HCT116 (cell line): ENCODE results near the gene GGCT. TPM values are rescaled to one million over a fixed set of nuclear protein-coding genes. Genes with fewer than 3 reads are reported as not detected.
"Not testable (repeated sequence)": the region's sequence is repeated elsewhere in the genome, so short reads cannot be mapped to it uniquely, and the experiment has no call there.

ENCODE experiments used
- ATAC-seq: fragments of 200-7000 bp; cut with Tn5 transposase; 2 replicates; pipeline ENCODE4 v1.9.1; 2020; ENCODE audit warnings: mild to moderate bottlenecking, moderate library complexity
- BruUV-seq: library from RNA; stranded (reverse); fragments of 400-500 nt; replicated peaks from 2 replicates; lab custom pipeline; 2021; lab: Mats Ljungman, UMichigan
- CTCF ChIA-PET: fragments of 300-600 bp; sonication (Branson Sonifier 250); formaldehyde crosslinking; loops from one replicate; lab custom pipeline; 2021; ENCODE audit warnings: antibody characterized with exemption; lab: Charles Lee
- POLR2A ChIA-PET: fragments of 300-600, 350-600 bp; sonication (Branson Sonifier 250); formaldehyde crosslinking; loops from one replicate; lab custom pipeline; 2021; ENCODE audit warnings: antibody characterized with exemption; lab: Charles Lee
- RAD21 ChIA-PET, 2 experiments: fragments of 300-600 bp; sonication (Branson Sonifier 250); formaldehyde crosslinking; loops; one replicate each; lab custom pipeline; 2023; ENCODE audit warnings: low total read pairs in 2 of 2; ENCODE audit not compliant: uncharacterized antibody in 2 of 2, unreplicated experiment in 2 of 2, low non-redundant PET in 1 of 2; lab: Charles Lee
- DNase-seq: peaks from one replicate; pipeline ENCODE4 v3.0.0-alpha.2; 2010; ENCODE audit warnings: low read depth, low spot score
- H2AFZ ChIP-seq: fragments of 200-600 bp; shearing (Covaris generic), sonication (generic); 2 replicates; pipeline ENCODE4 v1.6.1; 2017; ENCODE audit warnings: low read depth, mixed run types, mixed read lengths, antibody characterized with exemption, low read length; ENCODE audit not compliant: poor library complexity, severe bottlenecking
- H3K27ac ChIP-seq: 2 replicates; pipeline ENCODE4 v1.5.1; 2012; ENCODE audit warnings: low read depth, low read length
- H3K27me3 ChIP-seq: fragments of 200-600 bp; sonication (generic); 2 replicates; pipeline ENCODE4 v1.6.1; 2016; ENCODE audit warnings: mixed run types, low read length, mixed read lengths; ENCODE audit not compliant: insufficient read depth
- H3K36me3 ChIP-seq, 2 experiments: fragments of 200-500 bp in 1 of 2; fragments of 200-600 bp in 1 of 2; sonication (Bioruptor generic) in 1 of 2; sonication (generic) in 1 of 2; 2 replicates each; pipeline versions ENCODE4 v1.5.1 to v1.6.1; 2014 to 2016; ENCODE audit warnings: low read length in 2 of 2, inconsistent platforms in 1 of 2, mixed read lengths in 1 of 2, mixed run types in 1 of 2; ENCODE audit not compliant: insufficient read depth in 2 of 2, control insufficient read depth in 1 of 2
- H3K4me1 ChIP-seq, 2 experiments: fragments of 200-600 bp in 1 of 2; sonication (generic) in 1 of 2; 2 replicates each; pipeline versions ENCODE4 v1.5.1 to v1.6.1; 2012 to 2017; ENCODE audit warnings: low read length in 2 of 2, inconsistent platforms in 1 of 2, mild to moderate bottlenecking in 1 of 2, mixed read lengths in 1 of 2, mixed run types in 1 of 2, moderate library complexity in 1 of 2; ENCODE audit not compliant: insufficient read depth in 2 of 2, control insufficient read depth in 1 of 2
- H3K4me2 ChIP-seq: fragments of 200-600 bp; sonication (generic); 2 replicates; pipeline ENCODE4 v1.6.1; 2017; ENCODE audit warnings: mixed run types, low read length, mixed read lengths
- H3K4me3 ChIP-seq, 2 experiments: fragments of 200-600 bp in 1 of 2; sonication (generic) in 1 of 2; replicated peaks in 1 of 2; 2 replicates each; pipeline ENCODE4 v1.5.1; 2011 to 2016; ENCODE audit warnings: low read length in 2 of 2, control low read depth in 1 of 2, low read depth in 1 of 2, mild to moderate bottlenecking in 1 of 2, mixed read lengths in 1 of 2, mixed run types in 1 of 2
- H3K79me2 ChIP-seq: fragments of 200-600 bp; sonication (generic); 2 replicates; pipeline ENCODE4 v1.6.1; 2017; ENCODE audit warnings: mild to moderate bottlenecking, mixed run types, low read length, moderate library complexity, mixed read lengths; ENCODE audit not compliant: insufficient read depth
- H3K9ac ChIP-seq: fragments of 200-600 bp; sonication (generic); 2 replicates; pipeline ENCODE4 v1.6.1; 2016; ENCODE audit warnings: low read length, mixed read lengths
- H3K9me2 ChIP-seq: fragments of 200-600 bp; sonication (generic), shearing (Covaris generic); 2 replicates; pipeline ENCODE4 v1.6.1; 2017; ENCODE audit warnings: mixed run types, mild to moderate bottlenecking, moderate library complexity; ENCODE audit not compliant: insufficient read depth
- H3K9me3 ChIP-seq, 2 experiments: fragments of 200-500 bp in 1 of 2; fragments of 200-600 bp in 1 of 2; sonication (Bioruptor generic) in 1 of 2; sonication (generic) in 1 of 2; 2 replicates each; pipeline ENCODE4 v1.6.1; 2014 to 2017; ENCODE audit warnings: low read length in 2 of 2, mixed read lengths in 2 of 2, inconsistent platforms in 1 of 2, low read depth in 1 of 2, mild to moderate bottlenecking in 1 of 2, mixed run types in 1 of 2, moderate library complexity in 1 of 2; ENCODE audit not compliant: control insufficient read depth in 1 of 2, insufficient read depth in 1 of 2
- H4K20me1 ChIP-seq: fragments of 200-600 bp; sonication (generic), shearing (Covaris generic); 2 replicates; pipeline ENCODE4 v1.6.1; 2017; ENCODE audit warnings: mixed run types, mild to moderate bottlenecking, moderate library complexity; ENCODE audit not compliant: insufficient read depth
- CTCF ChIP-seq, 3 experiments: fragments of 200-600 bp in 1 of 3; sonication (generic) in 1 of 3; IDR thresholded peaks in 2 of 3; conservative IDR thresholded peaks in 1 of 3; 2 replicates each; pipeline ENCODE4 v1.5.1; 2012 to 2017; ENCODE audit warnings: low read depth in 2 of 3, low read length in 2 of 3, antibody characterized with exemption in 1 of 3, borderline replicate concordance in 1 of 3, control low read depth in 1 of 3, mild to moderate bottlenecking in 1 of 3, mixed read lengths in 1 of 3, mixed run types in 1 of 3, moderate library complexity in 1 of 3; ENCODE audit not compliant: insufficient read depth in 1 of 3
- EGR1 ChIP-seq: IDR thresholded peaks from 2 replicates; pipeline ENCODE4 v1.6.1; 2012; ENCODE audit warnings: low read depth
- EZH2phosphoT487 ChIP-seq: fragments of 200-600 bp; IDR thresholded peaks from 2 replicates; pipeline ENCODE4 v1.6.1; 2018; ENCODE audit warnings: antibody characterized with exemption, borderline replicate concordance
- POLR2AphosphoS5 ChIP-seq: IDR thresholded peaks from 2 replicates; pipeline ENCODE4 v1.6.1; 2011; ENCODE audit warnings: mild to moderate bottlenecking, low read depth, low read length, moderate library complexity
- RAD21 ChIP-seq: IDR thresholded peaks from 2 replicates; pipeline ENCODE4 v1.6.1; 2012; ENCODE audit warnings: low read depth, mild to moderate bottlenecking
- REST ChIP-seq: IDR thresholded peaks from 2 replicates; pipeline ENCODE4 v1.6.1; 2012; ENCODE audit warnings: low read depth
- TCF7L2 ChIP-seq: IDR thresholded peaks from 2 replicates; pipeline ENCODE4 v1.7.0; 2011; ENCODE audit warnings: borderline replicate concordance, inconsistent platforms; ENCODE audit not compliant: insufficient read depth, insufficient read length; ENCODE audit errors: extremely low read depth
- YY1 ChIP-seq: IDR thresholded peaks from 2 replicates; pipeline ENCODE4 v1.6.1; 2011; ENCODE audit warnings: low read length, low read depth, moderate library complexity, mild to moderate bottlenecking; ENCODE audit not compliant: insufficient replicate concordance; ENCODE audit errors: extremely low read depth
- ZBTB33 ChIP-seq: IDR thresholded peaks from 2 replicates; pipeline ENCODE4 v1.6.1; 2011; ENCODE audit warnings: mild to moderate bottlenecking, low read length, moderate library complexity; ENCODE audit not compliant: insufficient replicate concordance; ENCODE audit errors: extremely low read depth
- ZFX ChIP-seq: fragments of 450-650 bp; IDR thresholded peaks from 2 replicates; pipeline ENCODE4 v1.6.1; 2017
- ZNF274 ChIP-seq: fragments of 200-500 bp; sonication (Bioruptor generic); IDR thresholded peaks from 2 replicates; pipeline ENCODE4 v1.6.1; 2014; ENCODE audit warnings: mild to moderate bottlenecking, low read depth, low read length, inconsistent platforms
- intact Hi-C: fragments of 100-400 bp; cut with micrococcal nuclease; formaldehyde crosslinking; loops from 2 replicates; pipeline ENCODE4 v1.10.0; 2022
- total RNA-seq: library from RNA; stranded (reverse); gene quantifications from one replicate; pipeline ENCODE4 v1.2.1, GENCODE V29; 2021; ENCODE audit not compliant: unreplicated experiment

Gene GGCT
- total RNA-seq, 1 experiment from 2014 or later: 60.6 TPM

DNA sequence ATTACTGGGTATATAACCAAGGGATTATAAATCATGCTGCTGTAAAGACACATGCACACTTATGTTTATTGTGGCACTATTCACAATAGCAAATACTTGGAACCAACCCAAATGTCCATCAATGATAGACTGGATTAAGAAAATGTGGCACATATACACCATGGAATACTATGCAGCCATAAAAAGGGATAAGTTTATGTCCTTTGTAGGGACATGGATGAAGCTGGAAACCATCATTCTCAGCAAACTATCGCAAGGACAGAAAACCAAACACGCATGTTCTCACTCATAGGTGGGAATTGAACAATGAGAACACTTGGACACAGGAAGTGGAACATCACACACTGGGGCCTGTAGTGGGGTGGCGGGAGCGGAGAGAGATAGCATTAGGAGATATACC lies 38.5 kb upstream of the GGCT start:
- H3K4me2 ChIP-seq, intact Hi-C loops, RAD21 ChIA-PET, DNase-seq, POLR2A ChIA-PET, H4K20me1 ChIP-seq, H3K9ac ChIP-seq, CTCF ChIA-PET, H3K36me3 ChIP-seq, H3K4me1 ChIP-seq, H2AFZ ChIP-seq, ATAC-seq, H3K27me3 ChIP-seq, H3K27ac ChIP-seq, BruUV-seq, H3K9me2 ChIP-seq, H3K4me3 ChIP-seq, H3K9me3 ChIP-seq, H3K79me2 ChIP-seq: not testable (repeated sequence)

GRCh38 chr7:30533886-30534285 lies 29.3 kb upstream of the GGCT start:
- POLR2A ChIA-PET: no interaction called here

More at GRCh38 chr7:30533886-30534285, 29.3 kb upstream of the GGCT start:
- no peaks in the 10 kb centered on the region for H3K9me3 ChIP-seq
- no peaks in the 10 kb centered on the region for H3K36me3 ChIP-seq
- H3K27me3 ChIP-seq: no peaks in the 10 kb centered on the region
- no TSS peak for BruUV-seq
- H3K27ac ChIP-seq: no peak overlapping the region
- ChIA-PET CTCF (no interaction called here), RAD21 (no interaction called here)
- no peak overlapping the region for H3K9ac ChIP-seq
- DNase-seq: no peak
- no peaks in the 10 kb centered on the region for H3K9me2 ChIP-seq
- no peaks in the 10 kb centered on the region for H4K20me1 ChIP-seq
- no peaks in the 10 kb centered on the region for H3K4me1 ChIP-seq
- TF ChIP-seq TCF7L2 (no peak), ZNF274 (no peak), POLR2AphosphoS5 (no peak), CTCF (IDR thresholded peaks at IDR 0.05 in 2 of 3, conservative IDR thresholded peaks at IDR 0.05 in 1 of 3; ENCODE audit: borderline replicate concordance in 1 of 3, insufficient read depth in 1 of 3, low read depth in 2 of 3, low read length in 2 of 3) (no peak), ZFX (no peak), REST (no peak), EZH2phosphoT487 (no peak), EGR1 (no peak), ZBTB33 (no peak), RAD21 (no peak), YY1 (no peak)
- ATAC-seq: no peak
- no peak overlapping the region for H2AFZ ChIP-seq
- H3K4me3 ChIP-seq: no peak overlapping the region
- no peak overlapping the region for H3K4me2 ChIP-seq
- intact Hi-C loops: no loop called here
- no peaks in the 10 kb centered on the region for H3K79me2 ChIP-seq
